Ovary (tissue), 9 donors: ENCODE data around the gene PPP1CA. TPM values are rescaled to one million over a fixed set of nuclear protein-coding genes. Genes with fewer than 3 reads are reported as not detected.

ENCODE experiments used
- DNase-seq, 5 donors: peaks; one replicate each; pipeline ENCODE4 v3.0.0-alpha.2; 2019 to 2020
- H3K27ac ChIP-seq, 2 donors: fragments of 200-600 bp; one replicate each; pipeline versions ENCODE4 v1.5.1 to v1.8.0; 2019 to 2022
- H3K27me3 ChIP-seq: fragments of 200-600 bp; one replicate; pipeline ENCODE4 v1.8.0; 2022
- H3K36me3 ChIP-seq: fragments of 200-600 bp; sonication (generic); one replicate; pipeline ENCODE4 v1.5.1; 2019
- H3K4me1 ChIP-seq: one replicate; pipeline ENCODE4 v1.8.1; 2013; ENCODE audit warnings: mild to moderate bottlenecking, moderate library complexity; ENCODE audit not compliant: insufficient read depth
- H3K4me3 ChIP-seq: fragments of 200-600 bp; sonication (generic); one replicate; pipeline ENCODE4 v1.5.1; 2017
- H3K9me3 ChIP-seq, 2 donors: fragments of 200-600 bp in 1 of 2; sonication (generic) in 1 of 2; one replicate each; pipeline versions ENCODE4 v1.5.1 to v1.8.1; 2013 to 2019; ENCODE audit warnings: mild to moderate bottlenecking in 1 of 2, moderate library complexity in 1 of 2
- CTCF ChIP-seq, 3 donors: fragments of 450-650 bp in 2 of 3; fragments of 200-600 bp in 1 of 3; IDR thresholded peaks; one replicate each; pipeline versions ENCODE4 v1.5.1 to v1.8.0; 2016 to 2022; ENCODE audit warnings: antibody characterized with exemption in 3 of 3, mild to moderate bottlenecking in 1 of 3
- EP300 ChIP-seq: sonication (generic); formaldehyde crosslinking; IDR thresholded peaks from one replicate; pipeline ENCODE4 v1.6.1; 2017; ENCODE audit warnings: antibody characterized with exemption
- POLR2A ChIP-seq: fragments of 450-650 bp; IDR thresholded peaks from one replicate; pipeline ENCODE4 v1.6.1; 2017; ENCODE audit warnings: antibody characterized with exemption, mild to moderate bottlenecking, moderate library complexity
- WGBS, 3 donors: extraction: QIAGEN DNeasy Blood & Tissue Kit in 1 of 3; methylation state at CpG; one replicate each; pipeline versions ENCODE4 v1.1.5 to v1.1.7; 2013 to 2017; 5-methylcytosine and 5-hydroxymethylcytosine counted together
- intact Hi-C, 4 donors: fragments of 100-400 bp; cut with DNase I; formaldehyde crosslinking; loops; one replicate each; pipeline versions ENCODE4 v1.11.0 to v1.15.1; 2022 to 2023
- polyA plus RNA-seq, 2 donors: library from polyadenylated mRNA; stranded (reverse); fragments of 200-250 nt in 1 of 2; fragments of 350-450 nt in 1 of 2; fragmentation: Illumina TruSeq in 1 of 2; extraction: RNeasy Lipid Tissue Mini Kit (QIAGEN cat#74804) in 1 of 2; gene quantifications; one replicate each; pipeline ENCODE4 v1.2.3, GENCODE V29; 2013 to 2014
- total RNA-seq, 7 donors: library from RNA; depleted of rRNA in 2 of 7; stranded (reverse); fragments of >200 nt in 2 of 7; fragmentation: NEBNext Ultra II Directional in 3 of 7; extraction: Animal tissue kit (Norgen Biotek cat#: 25700) in 3 of 7; gene quantifications; one replicate each; pipeline versions ENCODE4 v1.1.0 to v1.2.4, GENCODE V29; 2016 to 2023
- donor health status: DM: no; HTN: no; CAD: no; lungs with moderate emphysema.
- donor health status: DM: no; HTN: no; CAD: no.
- donor health status: Bipolar disorder and iron deficiency.
- donor health status: DM: yes; HTN: yes; CAD: no.
- donor health status: DM: no; HTN: no; CAD: no.
- donor health status: DM: yes; HTN: yes; CAD: no.

The PPP1CA gene
- total and polyA plus RNA-seq, 9 donors: 32.2 to 86.9 (median 54.9) TPM

- Histone ChIP-seq H3K4me1 (no peaks in the 10 kb centered on the region), H3K4me3 (no peak overlapping the region), H3K9me3 (no peaks in the 10 kb centered on the region), H3K36me3 (no peaks in the 10 kb centered on the region), H3K27me3 (peaks cover 1% of the 10 kb centered on the region), H3K27ac (no peak overlapping the region)
- intact Hi-C loops: loop anchor here in 1 of 4 donors (10.0 kb wide), 1 partner anchor 97 kb away; the partner anchor contains the start of genes CDK2AP2 and PITPNM1
- 41 to 58% (median 48%) methylated on average over 12 of the region's 12 CpGs for WGBS, 3 donors
- DNase-seq: no peak
- TF ChIP-seq POLR2A (no peak), CTCF (IDR thresholded peaks at IDR 0.05) (no peak), EP300 (no peak)
These were observed 6.1 kb upstream of the PPP1CA start for GRCh38 chr11:67407688-67408163.

GRCh38 chr11:67406969-67407687, 5.5 kb upstream of the PPP1CA start:
- Histone ChIP-seq H3K9me3 (no peaks in the 10 kb centered on the region), H3K4me3 (no peak overlapping the region), H3K27me3 (no peaks in the 10 kb centered on the region), H3K36me3 (no peaks in the 10 kb centered on the region), H3K27ac (no peak overlapping the region), H3K4me1 (peaks cover under 1% of the 10 kb centered on the region)
- no peak for TF ChIP-seq EP300
- no peak for TF ChIP-seq POLR2A
- no peak for TF ChIP-seq CTCF (IDR thresholded peaks at IDR 0.05)
- DNase-seq: no peak
- intact Hi-C loops: loop anchor here in 1 of 4 donors (10.0 kb wide), 1 partner anchor 98 kb away; the partner anchor contains the start of genes CDK2AP2 and PITPNM1
- 27 to 36% (median 30%) methylated on average over 12 of the region's 12 CpGs for WGBS, 3 donors

GRCh38 chr11:67406420-67406968, 4.8 kb upstream of the PPP1CA start:
- TF ChIP-seq CTCF (IDR thresholded peaks at IDR 0.05): no peak
- 55 to 73% (median 58%) methylated on average over 17 to 18 of the region's 18 CpGs for WGBS, 3 donors

GRCh38 chr11:67405688-67406339, 4.2 kb upstream of the PPP1CA start:
- H3K4me3 ChIP-seq: no peak overlapping the region
- TF ChIP-seq CTCF (IDR thresholded peaks at IDR 0.05) (no peak), POLR2A (no peak), EP300 (no peak)
- H3K27me3 ChIP-seq: no peaks in the 10 kb centered on the region
- H3K27ac ChIP-seq: no peak overlapping the region
- peaks cover 1% of the 10 kb centered on the region for H3K4me1 ChIP-seq
- intact Hi-C loops: loop anchor here in 1 of 4 donors (10.0 kb wide), 1 partner anchor 99 kb away; the partner anchor contains the start of genes CDK2AP2 and PITPNM1
- no peaks in the 10 kb centered on the region for H3K36me3 ChIP-seq
- no peak for DNase-seq
- H3K9me3 ChIP-seq: no peaks in the 10 kb centered on the region
- 78 to 90% (median 79%) methylated on average over 6 to 9 of the region's 9 CpGs for WGBS, 3 donors

More at GRCh38 chr11:67406420-67406968, 4.8 kb upstream of the PPP1CA start:
- H3K36me3 ChIP-seq: no peaks in the 10 kb centered on the region
- H3K4me1 ChIP-seq: peaks cover 1% of the 10 kb centered on the region
- H3K27ac ChIP-seq: no peak overlapping the region
- no peaks in the 10 kb centered on the region for H3K9me3 ChIP-seq
- intact Hi-C loops: loop anchor here in 1 of 4 donors (10.0 kb wide), 1 partner anchor 98 kb away; the partner anchor contains the start of genes CDK2AP2 and PITPNM1
- H3K27me3 ChIP-seq: no peaks in the 10 kb centered on the region
- H3K4me3 ChIP-seq: no peak overlapping the region
- no peak for DNase-seq
